SU-DHL-6 (cell line): ENCODE results near the gene ITGA6.

Experiments used
- H2AFZ ChIP-seq: fragments of 200-600 bp; sonication (generic); 2 replicates; pipeline ENCODE4 v1.6.1; 2014; ENCODE audit warnings: low read depth, mild to moderate bottlenecking, moderate library complexity, mixed read lengths, antibody characterized with exemption, low read length; ENCODE audit not compliant: severe bottlenecking
- H3F3A ChIP-seq: fragments of 200-600 bp; shearing (Covaris generic); 2 replicates; pipeline ENCODE4 v1.6.0; 2016; ENCODE audit warnings: antibody characterized with exemption, mild to moderate bottlenecking; ENCODE audit not compliant: insufficient read depth
- H3K27ac ChIP-seq: fragments of 200-600 bp; sonication (generic); 2 replicates; pipeline ENCODE4 v1.5.1; 2016; ENCODE audit warnings: low read depth, mild to moderate bottlenecking, low read length, moderate library complexity, mixed read lengths
- H3K27me3 ChIP-seq: fragments of 200-600 bp; sonication (generic), shearing (Covaris generic); 2 replicates; pipeline ENCODE4 v1.6.0; 2014; ENCODE audit warnings: mild to moderate bottlenecking, low read length
- H3K36me3 ChIP-seq: fragments of 200-600 bp; sonication (generic); 2 replicates; pipeline ENCODE4 v1.6.1; 2014; ENCODE audit warnings: mild to moderate bottlenecking, low read length, mixed read lengths
- H3K4me2 ChIP-seq: fragments of 300-600, 200-600 bp; shearing (Covaris generic), sonication (generic); 2 replicates; pipeline ENCODE4 v1.6.0; 2014; ENCODE audit warnings: low read length, low read depth, mild to moderate bottlenecking; ENCODE audit not compliant: poor library complexity, severe bottlenecking
- H3K4me3 ChIP-seq: fragments of 200-600 bp; sonication (generic); 2 replicates; pipeline ENCODE4 v1.5.1; 2014; ENCODE audit warnings: antibody characterized with exemption, low read length, mild to moderate bottlenecking, mixed read lengths; ENCODE audit not compliant: insufficient read depth, poor library complexity, severe bottlenecking
- H3K79me2 ChIP-seq: fragments of 200-600 bp; sonication (generic); 2 replicates; pipeline ENCODE4 v1.6.1; 2014; ENCODE audit warnings: mild to moderate bottlenecking, low read length, moderate library complexity; ENCODE audit not compliant: insufficient read depth
- H3K9ac ChIP-seq: fragments of 200-600 bp; sonication (generic); 2 replicates; pipeline ENCODE4 v1.7.0; 2014; ENCODE audit warnings: mild to moderate bottlenecking, low read length
- H3K9me2 ChIP-seq: fragments of 200-600 bp; sonication (generic); replicated peaks from 2 replicates; pipeline ENCODE4 v1.6.1; 2014; ENCODE audit warnings: low read length; ENCODE audit not compliant: insufficient read depth
- H3K9me3 ChIP-seq: fragments of 200-600 bp; sonication (generic); 2 replicates; pipeline ENCODE4 v1.6.1; 2014; ENCODE audit warnings: low read length, mixed read lengths; ENCODE audit not compliant: insufficient read depth
- H4K20me1 ChIP-seq: fragments of 200-600 bp; sonication (generic); 2 replicates; pipeline ENCODE4 v1.6.1; 2014; ENCODE audit warnings: low read depth, mild to moderate bottlenecking, antibody characterized with exemption, low read length, moderate library complexity, mixed read lengths
- CTCF ChIP-seq: fragments of 200-600 bp; sonication (generic); IDR thresholded peaks from one replicate; pipeline ENCODE4 v1.5.1; 2017; ENCODE audit warnings: antibody characterized with exemption, mild to moderate bottlenecking, low read length, moderate library complexity; ENCODE audit not compliant: insufficient read depth, poor library complexity, severe bottlenecking
- EZH2phosphoT487 ChIP-seq: fragments of 200-600 bp; sonication (generic), shearing (Covaris generic); conservative IDR thresholded peaks from 2 replicates; pipeline ENCODE4 v1.6.1; 2018; ENCODE audit warnings: mild to moderate bottlenecking, antibody characterized with exemption, low read length, moderate library complexity, mixed read lengths

Gene ITGA6

GRCh38 chr2:172512810-172513523, 85.6 kb downstream of the ITGA6 start:
- H3K9ac ChIP-seq = no peak overlapping the region

GRCh38 chr2:172513524-172513900, 86.1 kb downstream of the ITGA6 start:
- Histone ChIP-seq H3K4me2 (no peak overlapping the region), H3F3A (no peaks in the 10 kb centered on the region), H3K79me2 (no peaks in the 10 kb centered on the region), H4K20me1 (no peaks in the 10 kb centered on the region), H3K9me2 (no peaks in the 10 kb centered on the region), H3K9me3 (peaks cover 16% of the 10 kb centered on the region; the same call in 1 of the 2 replicates), H3K27me3 (no peaks in the 10 kb centered on the region), H2AFZ (no peak overlapping the region), H3K4me3 (no peak overlapping the region), H3K9ac (no peak overlapping the region), H3K27ac (no peak overlapping the region), H3K36me3 (no peaks in the 10 kb centered on the region)
- TF ChIP-seq EZH2phosphoT487 = no peak
- no peak for TF ChIP-seq CTCF

More at GRCh38 chr2:172512810-172513523, 85.6 kb downstream of the ITGA6 start:
- no peaks in the 10 kb centered on the region for H3K9me2 ChIP-seq
- TF ChIP-seq CTCF (no peak), EZH2phosphoT487 (no peak)
- peaks cover 16% of the 10 kb centered on the region; the same call in 1 of the 2 replicates for H3K9me3 ChIP-seq
- no peaks in the 10 kb centered on the region for H4K20me1 ChIP-seq
- H3K4me2 ChIP-seq = no peak overlapping the region
- no peaks in the 10 kb centered on the region for H3K79me2 ChIP-seq
- H3K4me3 ChIP-seq = no peak overlapping the region
- no peaks in the 10 kb centered on the region for H3F3A ChIP-seq
- no peak overlapping the region for H2AFZ ChIP-seq
- no peaks in the 10 kb centered on the region for H3K36me3 ChIP-seq
- H3K27ac ChIP-seq = no peak overlapping the region
- no peaks in the 10 kb centered on the region for H3K27me3 ChIP-seq

GRCh38 chr2:172513935-172514586, 86.7 kb downstream of the ITGA6 start:
- Histone ChIP-seq H3K4me3 (no peak overlapping the region), H3K4me2 (no peak overlapping the region), H2AFZ (no peak overlapping the region), H3F3A (no peaks in the 10 kb centered on the region), H3K79me2 (no peaks in the 10 kb centered on the region), H3K27ac (no peak overlapping the region), H3K9ac (no peak overlapping the region), H3K36me3 (no peaks in the 10 kb centered on the region), H3K9me3 (peaks cover 16% of the 10 kb centered on the region; the same call in 1 of the 2 replicates), H4K20me1 (no peaks in the 10 kb centered on the region), H3K9me2 (no peaks in the 10 kb centered on the region), H3K27me3 (no peaks in the 10 kb centered on the region)
- TF ChIP-seq EZH2phosphoT487 (no peak), CTCF (no peak)
